NK-92 (cell line): ENCODE data around the gene USP40.

Experiments
- DNase-seq: peaks from one replicate; lab custom pipeline; 2025; ENCODE audit not compliant: unreplicated experiment; lab: John Stamatoyannopoulos, UW

Gene USP40

DNA sequence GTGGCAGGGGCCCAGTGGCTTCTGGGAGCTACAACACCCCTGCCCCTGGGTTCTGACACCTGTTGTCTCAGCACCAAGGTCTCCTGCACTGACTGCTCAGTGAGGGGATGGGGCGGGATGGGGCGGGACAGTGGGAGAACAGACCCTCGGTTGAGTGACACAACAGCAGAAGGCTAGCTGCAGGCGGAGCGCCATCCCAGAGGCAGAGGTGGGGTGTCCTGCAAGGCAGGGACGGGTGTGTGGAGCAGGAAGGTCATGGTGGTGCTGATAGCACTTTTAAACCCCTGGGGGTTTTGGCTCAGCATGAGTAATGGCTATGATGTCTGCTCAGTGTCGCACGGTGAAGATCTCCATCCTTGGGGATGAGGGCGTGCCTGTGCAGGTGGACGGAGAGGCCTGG is 107.2 kb downstream of the USP40 start:
- DNase-seq, result no peak

DNA sequence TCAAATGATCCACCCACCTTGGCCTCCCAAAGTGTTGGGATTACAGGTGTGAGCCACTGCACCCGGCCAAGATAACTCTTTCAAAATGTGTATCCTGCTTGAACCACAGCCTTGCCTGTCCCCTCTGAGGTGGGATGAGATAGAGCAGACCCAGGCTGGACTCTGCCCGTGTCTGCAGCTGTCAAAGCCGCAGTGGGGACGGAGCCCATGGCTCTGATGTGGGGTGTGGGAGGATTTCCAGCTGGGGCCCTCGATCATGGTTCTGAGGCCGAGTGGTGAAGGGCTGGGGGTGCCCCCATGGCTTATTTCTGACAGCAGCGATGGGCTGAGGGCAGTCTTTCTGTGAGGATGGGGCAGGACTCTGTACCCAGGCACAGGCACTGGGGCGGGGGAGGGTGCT is 107.8 kb downstream of the USP40 start:
- no peak for DNase-seq

- DNase-seq, result no peak
Measured at GRCh38 chr2:233458031-233458610, 108.5 kb downstream of the USP40 start.

DNA sequence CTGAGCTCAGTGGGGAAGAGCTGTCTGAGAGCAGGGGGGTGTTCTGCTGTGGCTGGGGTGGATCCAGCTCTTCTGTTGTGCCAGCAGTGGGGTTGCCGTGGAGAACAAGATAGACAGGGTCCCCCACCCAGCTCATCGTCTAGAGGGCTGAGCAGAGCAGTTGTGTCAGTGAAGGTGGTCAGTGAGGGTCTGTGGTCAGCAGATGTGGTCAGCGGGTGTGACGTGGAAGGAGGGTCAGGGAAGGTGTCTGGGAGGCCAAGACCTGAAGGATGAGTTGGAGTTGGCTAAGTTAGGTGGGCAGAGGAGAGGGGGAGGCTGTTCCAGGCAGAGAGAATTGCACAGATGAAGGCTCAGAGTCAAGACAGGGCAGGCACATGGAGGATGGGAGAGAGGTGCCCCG is 109.2 kb downstream of the USP40 start:
- DNase-seq, result no peak

DNA sequence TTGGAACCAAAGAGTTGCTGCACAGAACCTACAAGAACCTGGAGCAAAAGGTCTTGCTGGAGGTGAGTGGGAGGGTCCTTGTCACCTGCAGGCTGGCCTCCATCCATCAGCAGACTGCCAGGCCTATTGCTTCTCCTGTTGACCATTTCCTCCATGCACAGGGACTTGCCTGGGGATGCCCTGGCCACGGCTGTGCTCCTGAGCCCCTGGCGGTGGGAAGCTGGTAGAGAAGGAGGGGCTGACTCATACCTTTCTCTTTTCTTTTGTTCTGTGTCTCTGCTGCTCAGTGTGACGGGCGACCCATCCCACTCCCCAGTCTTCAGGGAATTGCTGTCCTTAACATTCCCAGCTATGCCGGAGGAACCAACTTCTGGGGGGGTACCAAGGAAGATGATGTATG is 109.6 kb downstream of the USP40 start:
- DNase-seq, result no peak

GRCh38 chr2:233456111-233456510 is 110.5 kb downstream of the USP40 start:
- no peak for DNase-seq

GRCh38 chr2:233455491-233455890 is 111.1 kb downstream of the USP40 start:
- no peak for DNase-seq

DNA sequence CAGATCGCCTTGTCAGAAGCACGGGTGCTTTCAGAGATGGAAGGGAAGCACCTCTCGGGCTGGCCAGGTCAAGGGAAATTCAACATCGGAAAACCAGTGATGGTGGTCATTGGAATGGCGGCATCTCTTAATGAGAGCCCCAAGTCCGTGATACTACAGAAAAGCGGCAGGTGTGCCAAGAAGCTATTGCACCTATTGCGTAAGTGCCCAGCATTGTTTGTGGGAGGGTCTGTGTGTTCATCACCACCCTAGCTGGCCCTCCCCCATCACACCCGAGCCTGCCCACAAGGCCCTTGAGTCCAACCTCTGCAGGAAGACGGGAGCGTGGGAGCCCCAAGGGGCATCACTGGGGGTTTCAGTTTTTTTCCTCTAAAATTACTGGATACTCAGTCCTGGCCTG is 111.6 kb downstream of the USP40 start:
- no peak for DNase-seq

GRCh38 chr2:233453916-233454315 is 112.7 kb downstream of the USP40 start:
- DNase-seq, result no peak

DNA sequence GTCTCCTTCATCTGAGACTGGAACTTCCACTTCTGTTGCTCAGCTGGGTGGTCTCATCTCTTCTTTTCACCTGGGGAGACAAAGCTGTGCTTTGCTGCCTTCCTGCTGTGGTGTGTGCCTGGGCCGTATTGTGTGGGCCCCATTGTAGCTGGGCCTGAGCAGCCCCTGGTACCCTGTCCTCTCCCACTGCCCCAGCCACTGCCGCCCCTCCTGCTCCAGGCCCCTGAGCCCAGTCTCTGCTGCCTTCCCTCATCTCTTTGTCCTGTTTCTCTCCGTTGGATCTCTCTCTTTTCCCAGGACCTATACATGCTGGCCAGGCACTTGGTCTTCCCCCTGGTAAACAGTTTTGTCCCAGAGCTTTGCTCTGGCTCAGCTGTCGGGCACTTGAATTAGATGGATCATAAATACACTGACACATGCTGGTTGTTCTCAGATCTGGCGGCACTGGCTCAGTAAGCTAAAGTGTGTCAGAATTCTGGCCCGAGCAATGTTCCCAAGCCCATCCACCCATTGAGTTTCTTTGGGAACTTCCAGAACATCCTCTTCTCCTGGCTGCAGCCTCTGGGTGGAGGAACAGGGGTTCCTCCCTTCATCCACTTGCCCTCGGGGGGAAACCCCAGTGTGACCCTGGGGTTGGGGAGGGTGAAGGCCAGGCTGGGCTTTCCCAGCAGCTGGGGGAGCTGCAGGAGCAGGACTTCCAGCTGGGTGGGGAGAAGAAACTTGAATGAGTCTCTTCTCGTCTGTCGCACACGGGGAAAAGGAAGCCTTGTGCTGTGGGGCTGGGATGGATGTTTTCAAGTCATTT is 113.3 kb downstream of the USP40 start:
- DNase-seq, result no peak

DNA sequence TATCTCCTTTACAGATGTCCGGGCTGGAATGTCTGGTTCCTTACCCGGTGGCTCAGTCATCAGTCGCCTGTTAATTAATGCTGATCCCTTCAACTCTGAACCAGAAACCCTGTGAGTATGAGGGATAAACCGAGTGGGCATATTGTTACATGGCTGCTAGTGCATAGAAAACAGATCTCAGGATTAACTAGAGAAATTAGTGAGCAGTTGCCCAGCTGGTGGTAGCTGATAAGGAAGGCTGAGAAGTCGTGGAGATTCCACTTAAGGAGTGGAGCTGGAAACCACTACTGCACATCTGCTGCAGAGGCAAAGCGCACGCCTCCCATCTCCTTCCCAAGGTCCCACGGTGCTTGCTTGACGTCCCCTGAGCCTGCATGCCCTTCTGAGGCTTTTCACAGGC is 114.6 kb downstream of the USP40 start:
- no peak for DNase-seq

- no peak for DNase-seq
Measured at GRCh38 chr2:233450864-233451575, 115.6 kb downstream of the USP40 start.

DNA sequence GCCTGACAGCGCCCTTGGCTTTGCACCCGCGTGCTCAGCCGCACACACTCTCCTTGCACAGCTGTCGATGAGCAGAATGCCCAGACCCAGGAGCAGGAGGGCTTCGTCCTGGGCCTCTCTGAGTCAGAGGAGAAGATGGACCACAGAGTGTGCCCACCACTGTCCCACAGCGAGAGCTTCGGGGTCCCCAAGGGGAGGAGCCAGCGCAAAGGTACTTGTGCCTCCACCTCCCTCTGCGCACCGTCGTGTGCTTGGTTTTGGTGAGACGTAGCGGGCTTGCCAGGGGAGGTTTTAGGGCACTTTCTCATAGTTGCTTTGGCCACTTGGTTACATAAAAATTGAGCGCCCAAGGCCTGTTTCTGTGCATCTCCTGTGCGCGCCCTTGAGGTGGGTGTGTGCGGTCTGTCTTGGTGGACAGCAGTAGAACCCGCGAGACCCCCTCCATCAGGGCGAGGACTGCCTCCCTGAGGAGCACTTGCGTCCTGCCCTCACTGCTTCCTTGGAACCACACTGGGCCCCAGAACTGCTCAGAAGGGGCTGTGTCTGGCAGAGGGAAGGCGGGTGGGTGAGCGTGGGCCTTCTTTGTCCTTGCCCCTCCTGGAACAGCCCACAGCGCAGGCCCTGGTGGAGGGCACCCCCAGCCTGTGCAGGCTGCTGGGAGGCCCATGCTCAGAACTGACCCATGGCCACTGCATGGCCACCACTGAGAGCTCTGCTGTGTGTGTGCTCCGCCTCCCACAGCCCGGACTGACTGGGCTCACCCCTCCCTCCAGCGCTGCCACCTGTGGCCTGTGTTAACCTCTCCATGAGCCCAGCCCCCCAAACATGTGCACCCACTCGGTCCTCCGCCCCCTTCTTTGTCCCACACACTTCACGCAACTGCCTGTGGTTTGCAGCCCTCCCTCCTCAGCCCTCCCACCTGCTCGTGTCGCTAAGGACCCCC is 116.4 kb downstream of the USP40 start:
- no peak for DNase-seq

- no peak for DNase-seq
Measured at GRCh38 chr2:233449081-233449901, 117.3 kb downstream of the USP40 start.

GRCh38 chr2:233448575-233448974 is 118.0 kb downstream of the USP40 start:
- DNase-seq, result no peak

DNA sequence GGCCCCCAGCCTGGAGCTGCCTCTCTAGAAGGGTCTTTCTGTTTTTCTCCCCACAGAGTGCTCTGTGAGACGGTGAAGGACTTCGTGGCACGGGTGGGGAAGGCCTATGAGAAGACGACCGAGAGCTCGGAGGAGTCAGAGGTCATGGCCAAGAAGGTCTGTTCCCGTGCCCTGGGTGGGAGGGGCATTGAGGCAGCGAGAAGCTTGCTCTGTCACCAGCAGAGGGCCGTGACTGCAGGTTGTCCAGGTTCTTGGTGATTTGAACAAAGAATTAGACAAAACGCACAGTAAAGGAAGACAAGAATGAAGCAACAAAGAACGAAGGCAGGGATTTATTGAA is 118.4 kb downstream of the USP40 start:
- no peak for DNase-seq

DNA sequence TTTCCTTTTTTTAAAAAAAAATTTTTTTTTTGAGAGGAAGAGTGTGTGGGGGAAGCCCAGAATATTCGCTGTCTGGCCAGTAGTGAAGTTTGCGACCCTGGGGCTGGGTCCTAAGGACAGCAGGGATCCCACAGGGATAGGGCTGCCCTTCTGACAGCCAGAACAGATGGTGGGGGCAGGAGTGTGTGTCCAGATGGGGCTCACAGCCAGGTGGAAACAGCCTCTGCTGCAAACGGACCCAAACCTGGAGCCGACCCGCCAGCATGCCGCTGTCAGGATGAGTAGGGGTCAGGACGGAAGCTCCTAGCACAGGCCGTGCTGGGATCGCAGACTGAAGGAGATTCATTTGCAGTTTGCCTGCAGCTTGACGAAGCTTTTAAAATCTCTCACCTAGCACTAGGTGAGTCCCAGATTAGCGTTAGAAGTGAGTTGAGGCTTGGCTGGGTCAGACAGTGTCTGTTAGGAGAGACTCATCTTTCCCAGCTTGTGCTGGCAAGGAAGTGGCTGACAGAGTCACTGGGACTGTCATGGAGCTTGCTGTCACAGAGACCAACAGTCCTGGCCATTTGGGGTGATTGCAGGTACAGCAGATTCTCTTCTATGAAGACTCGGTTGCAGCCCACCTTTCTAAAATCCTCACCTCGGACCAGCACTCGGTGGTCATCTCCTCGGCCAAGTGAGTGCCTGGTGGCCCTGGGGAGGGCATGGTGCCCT is 118.9 kb downstream of the USP40 start:
- no peak for DNase-seq

GRCh38 chr2:233446606-233447305 is 119.8 kb downstream of the USP40 start:
- DNase-seq, result no peak

GRCh38 chr2:233446121-233446520 is 120.5 kb downstream of the USP40 start:
- no peak for DNase-seq
